ENCODE measurements around the gene RNF212.

RNF212 gene

DNA sequence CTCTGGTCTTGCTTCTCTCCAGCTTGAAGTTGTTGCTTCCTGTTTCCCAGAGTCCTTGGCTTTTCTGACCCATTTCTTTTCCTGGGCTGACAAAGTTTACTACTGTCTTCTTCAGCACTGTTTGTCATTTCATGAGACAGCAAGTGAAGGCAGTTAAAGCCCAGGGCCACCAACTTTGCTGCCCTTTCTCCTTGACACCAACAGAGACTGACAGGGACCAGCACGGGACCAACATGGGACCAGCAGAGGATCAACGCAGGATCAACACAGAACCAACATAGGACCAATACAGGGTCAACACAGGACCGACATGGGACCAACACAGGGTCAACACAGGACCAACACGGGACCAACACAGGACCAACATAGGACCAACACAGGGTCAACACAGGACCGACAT lies 34.9 kb downstream of the RNF212 start:
- H3K4me3 ChIP-seq (ENCODE audit: low read length) = no peak overlapping the region
- DNase-seq (ENCODE audit: low read depth) = no peak
- no peak for TF ChIP-seq CTCF (conservative IDR thresholded peaks at IDR 0.05; ENCODE audit: low read length)

- H3K4me3 ChIP-seq (ENCODE audit: low read length) = no peak overlapping the region
- no peak for DNase-seq (ENCODE audit: low read depth)
- no peak for TF ChIP-seq CTCF (conservative IDR thresholded peaks at IDR 0.05; ENCODE audit: low read length)
These were observed 35.5 kb downstream of the RNF212 start for GRCh38 chr4:1077711-1078477.

- DNase-seq (ENCODE audit: low read depth) = no peak
- no peak overlapping the region for H3K4me3 ChIP-seq (ENCODE audit: low read length)
- no peak for TF ChIP-seq CTCF (conservative IDR thresholded peaks at IDR 0.05; ENCODE audit: low read length)
These were observed 37.3 kb downstream of the RNF212 start for GRCh38 chr4:1075809-1076699.

GRCh38 chr4:1075225-1075624 lies 38.1 kb downstream of the RNF212 start:
- no peak overlapping the region for H3K4me3 ChIP-seq (ENCODE audit: low read length)
- DNase-seq (ENCODE audit: low read depth) = no peak
- no peak for TF ChIP-seq CTCF (conservative IDR thresholded peaks at IDR 0.05; ENCODE audit: low read length)

DNA sequence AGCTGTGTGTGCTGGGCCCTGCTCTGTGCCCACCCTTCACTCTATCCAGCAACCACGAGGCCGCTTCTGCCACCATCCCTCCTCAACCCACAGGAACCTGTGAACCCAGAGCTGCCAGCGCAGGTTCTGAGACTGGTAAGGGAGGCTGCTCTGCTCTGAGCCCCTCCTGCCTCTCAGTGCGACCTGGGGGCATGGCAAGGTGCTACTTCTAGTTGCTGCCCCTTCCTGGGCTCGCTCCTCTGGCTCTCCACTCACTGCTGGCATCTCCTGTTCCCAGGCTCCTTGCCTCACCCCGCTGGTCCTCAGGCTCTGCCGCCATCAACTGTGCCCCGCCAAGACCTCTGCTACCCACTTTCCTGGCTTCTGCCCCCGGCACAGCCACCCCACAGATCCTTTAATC lies 39.3 kb downstream of the RNF212 start:
- H3K4me3 ChIP-seq (ENCODE audit: low read length) = no peak overlapping the region
- TF ChIP-seq CTCF (conservative IDR thresholded peaks at IDR 0.05; ENCODE audit: low read length) = no peak
- DNase-seq (ENCODE audit: low read depth) = no peak

DNA sequence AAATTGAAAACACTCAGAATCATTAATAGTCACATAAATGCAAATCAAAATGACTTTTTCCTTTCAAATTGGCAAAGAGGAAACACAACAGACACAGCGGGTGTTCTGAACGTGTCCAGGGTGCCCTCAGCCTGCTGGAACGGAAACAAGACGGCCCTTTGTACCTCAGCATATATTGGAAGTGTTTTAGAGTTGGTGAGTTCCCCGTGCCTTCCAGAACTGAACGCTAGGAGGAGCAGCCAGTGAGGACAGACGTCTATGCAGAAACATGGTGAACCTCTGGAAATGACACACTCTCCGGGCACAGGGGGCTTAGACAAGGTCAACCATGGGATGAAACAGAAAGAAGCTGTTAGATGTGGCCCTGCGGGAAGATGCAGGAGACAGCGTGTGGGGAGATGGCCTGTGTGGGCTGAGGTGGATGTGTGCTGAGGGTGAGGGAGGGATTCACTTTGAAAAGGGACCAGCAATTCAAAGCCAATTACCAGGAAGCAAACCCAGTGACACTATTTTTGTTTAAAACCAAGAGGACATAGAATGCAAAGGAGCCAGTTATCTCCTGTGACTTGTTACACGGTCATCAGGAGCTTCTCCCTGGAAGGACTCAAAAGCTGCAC lies 40.4 kb downstream of the RNF212 start:
- peak; percentile 54 for DNase-seq (ENCODE audit: low read depth)
- TF ChIP-seq CTCF (conservative IDR thresholded peaks at IDR 0.05; ENCODE audit: low read length) = peak; percentile 85
- no peak overlapping the region for H3K4me3 ChIP-seq (ENCODE audit: low read length)
